Measurements from ENCODE around the gene LRRFIP1.

Gene LRRFIP1

DNA sequence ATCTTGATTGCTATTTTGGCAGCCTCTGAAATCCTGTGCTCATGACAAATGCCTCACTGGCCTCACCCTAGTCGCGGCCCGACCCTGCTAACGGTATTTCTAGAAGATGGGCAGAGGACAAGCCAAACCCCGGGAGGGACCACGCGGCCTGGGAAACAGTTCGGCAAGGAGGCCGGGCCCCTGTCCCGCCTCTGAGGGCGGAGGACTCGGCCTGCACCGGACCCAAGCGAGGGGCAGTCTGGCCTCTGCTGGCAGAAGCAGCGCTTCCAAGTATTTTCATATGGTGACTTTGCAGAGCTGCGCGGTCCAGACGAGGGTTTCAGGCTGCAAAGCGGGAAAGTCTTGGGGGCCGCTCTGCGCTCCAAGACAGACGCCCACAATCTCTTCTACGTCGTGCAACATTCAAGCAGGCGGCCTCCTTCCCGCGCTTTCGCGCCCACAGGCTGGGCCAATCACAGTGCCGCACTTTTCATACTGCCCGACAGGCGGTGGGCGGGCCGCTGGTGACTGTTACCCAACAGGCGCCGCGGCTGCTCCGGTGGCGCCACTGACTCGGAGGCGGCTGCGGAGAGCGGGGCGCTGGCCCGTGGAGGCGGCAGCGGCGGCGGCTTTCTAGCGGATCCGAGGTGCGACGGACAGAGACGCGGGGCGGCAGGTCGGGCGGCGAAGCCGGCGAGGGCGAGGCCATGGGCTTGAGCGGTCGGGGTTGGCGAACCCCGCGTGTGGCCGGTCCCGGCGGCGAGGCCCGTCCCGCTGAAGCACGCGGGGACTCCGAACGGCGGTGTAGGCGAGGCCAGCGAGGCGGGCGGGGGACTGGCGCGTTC is 171.1 kb downstream of the LRRFIP1 start, which contains the start of gene RBM44:
TSS of gene RBM44 (plus strand) at position 544 of the 824 bp plus-strand sequence. CDS start 14,831 bp downstream, outside the sequence.
- DNase-seq = no peak

DNA sequence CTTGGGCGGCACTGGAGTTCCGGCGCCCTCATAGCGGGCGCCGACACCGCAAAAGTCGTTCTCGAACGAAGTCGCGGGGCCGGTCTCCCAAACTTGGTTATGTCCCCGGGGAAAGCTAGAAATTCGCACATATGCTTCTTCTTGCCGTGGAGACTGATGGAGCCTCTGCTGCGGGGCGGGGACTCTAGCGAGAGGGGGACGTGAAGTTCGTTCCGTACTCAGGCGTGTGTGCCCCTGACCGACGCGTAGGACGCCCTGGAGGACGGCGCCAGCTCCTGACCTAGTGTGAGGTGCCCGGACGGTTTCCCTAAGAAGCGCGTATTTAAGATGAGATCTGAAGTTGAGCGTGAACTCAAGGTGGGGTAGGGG is 171.7 kb downstream of the LRRFIP1 start:
- DNase-seq = no peak

DNA sequence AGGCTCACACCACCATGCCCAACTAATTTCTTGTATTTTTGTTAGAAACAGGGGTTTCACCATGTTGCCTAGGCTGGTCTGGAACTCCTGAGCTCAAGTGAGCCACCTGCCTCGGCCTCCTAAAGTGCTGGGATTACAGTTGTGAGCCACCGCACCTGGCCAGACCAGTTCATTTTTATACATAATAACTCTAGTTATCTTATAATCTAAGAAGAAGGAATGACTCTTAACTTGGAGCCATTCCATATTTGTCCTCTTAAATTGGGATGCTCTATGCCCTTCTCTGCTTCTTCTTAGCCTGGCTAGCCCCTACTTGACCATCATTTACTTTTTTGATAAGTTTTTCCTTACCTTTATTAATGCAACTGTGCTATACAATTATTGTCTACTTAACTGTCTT is 174.1 kb downstream of the LRRFIP1 start:
- DNase-seq = no peak

DNA sequence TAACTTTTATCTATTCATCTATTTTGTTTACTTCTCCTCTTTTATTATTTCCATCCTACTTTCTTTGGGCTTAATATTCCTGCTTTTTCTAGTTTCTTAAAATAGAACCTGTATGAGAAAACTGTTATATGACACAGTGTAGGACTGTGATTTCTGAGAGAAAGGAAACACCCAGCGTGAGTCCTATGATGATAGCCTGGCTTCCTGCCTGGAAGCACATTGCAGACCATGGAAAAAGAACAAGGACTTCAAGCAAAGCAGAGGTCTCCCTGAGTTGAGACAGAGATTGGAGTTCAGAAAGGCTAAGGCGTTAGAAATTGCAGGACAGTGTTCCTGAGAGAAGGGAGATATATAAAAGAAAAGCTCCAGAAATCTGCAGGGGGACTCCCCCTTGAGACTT is 178.9 kb downstream of the LRRFIP1 start:
- DNase-seq = no peak

DNA sequence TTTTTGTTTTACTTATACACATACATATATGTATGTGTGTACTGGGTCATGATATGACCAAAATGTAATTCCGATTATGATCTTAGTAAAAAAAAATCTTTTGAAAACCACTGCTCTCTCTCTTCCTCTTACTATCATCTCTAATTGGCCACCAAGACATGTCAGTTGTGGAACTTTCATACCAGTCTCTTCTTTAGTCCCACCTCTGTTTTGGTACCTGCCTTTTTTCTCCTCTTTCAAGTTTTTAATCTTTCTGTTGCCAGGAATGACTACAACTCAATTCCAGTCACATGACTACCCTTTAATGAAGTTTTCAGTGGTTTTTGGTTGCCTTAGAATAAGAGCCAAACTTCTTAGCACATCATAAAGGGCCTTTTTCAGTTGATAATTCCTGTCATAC is 188.2 kb downstream of the LRRFIP1 start:
- no peak for DNase-seq

DNA sequence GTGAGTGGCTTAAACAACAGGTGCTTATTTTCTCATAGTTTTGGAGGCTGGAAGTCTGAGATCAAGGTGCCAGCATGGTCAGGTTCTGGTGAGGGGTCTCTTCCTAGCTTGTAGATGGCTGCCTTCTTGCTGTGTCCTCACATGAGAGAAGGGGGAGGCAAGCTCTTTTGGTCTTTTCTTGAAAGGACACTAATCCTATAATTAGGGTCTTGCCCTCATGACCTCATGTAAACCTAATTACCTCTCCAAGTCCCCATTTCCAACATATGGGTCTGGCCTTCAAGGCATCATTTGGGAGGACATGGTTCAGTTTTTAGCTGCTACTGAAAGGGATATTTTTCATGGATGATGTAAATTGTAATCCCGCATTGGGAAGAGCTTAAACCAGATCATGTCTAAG is 189.1 kb downstream of the LRRFIP1 start:
- DNase-seq = no peak

DNA sequence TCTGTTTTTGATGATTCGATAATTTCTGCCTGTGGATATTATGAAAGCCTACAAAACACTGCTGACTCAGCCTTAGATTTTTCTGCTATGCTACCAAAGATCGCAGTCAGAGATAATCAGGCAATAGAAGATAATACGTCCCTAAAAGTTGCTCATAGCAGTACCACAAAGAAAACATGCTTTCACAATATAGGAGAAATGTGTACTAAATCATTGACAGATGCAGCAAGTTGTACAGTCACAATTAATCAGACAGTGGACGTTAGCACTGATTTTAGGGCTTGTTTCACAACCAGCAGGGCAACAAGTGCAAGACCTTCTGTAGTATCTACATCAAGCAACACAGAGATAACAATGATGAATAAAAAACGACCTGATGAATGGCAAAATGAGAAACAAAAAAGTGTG is 190.7 kb downstream of the LRRFIP1 start:
- no peak for DNase-seq

DNA sequence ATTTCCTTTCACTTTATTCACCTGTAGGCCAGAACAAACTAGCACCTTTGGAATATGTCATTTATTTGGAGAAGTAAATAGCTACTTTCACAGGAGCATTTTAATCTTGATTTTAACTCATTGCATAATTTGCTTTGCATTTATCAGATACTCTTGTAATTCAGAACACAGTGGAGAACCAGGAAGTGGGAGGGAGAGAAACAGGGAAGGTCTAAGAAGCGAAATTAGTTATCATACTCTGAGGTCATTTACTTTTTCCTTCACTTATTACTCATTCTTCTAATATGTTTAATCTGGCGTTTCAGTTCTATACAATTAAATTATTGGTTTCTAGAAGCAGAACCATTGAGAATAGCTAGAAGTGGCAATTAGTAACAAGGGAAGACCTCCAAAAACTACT is 191.8 kb downstream of the LRRFIP1 start:
- DNase-seq = no peak

DNA sequence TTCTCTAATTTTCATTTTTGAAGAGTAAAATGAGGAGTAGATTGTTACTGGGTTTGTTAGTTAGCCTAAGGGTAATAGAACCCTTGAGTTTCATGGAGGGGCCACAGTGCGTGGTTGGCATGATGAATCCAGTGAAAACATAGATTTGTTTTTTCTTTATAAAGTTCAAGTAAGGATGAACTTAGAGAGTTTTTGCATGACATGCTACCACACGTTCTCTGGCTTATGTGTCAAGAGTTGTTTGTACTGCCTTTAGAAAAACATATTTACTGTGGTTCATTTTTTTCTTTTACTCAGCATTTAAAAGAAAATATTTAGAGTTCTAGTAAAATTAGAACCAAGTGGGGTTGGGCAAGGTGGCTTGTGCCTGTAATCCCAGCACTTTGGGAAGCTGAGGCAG is 193.0 kb downstream of the LRRFIP1 start:
- no peak for DNase-seq

DNA sequence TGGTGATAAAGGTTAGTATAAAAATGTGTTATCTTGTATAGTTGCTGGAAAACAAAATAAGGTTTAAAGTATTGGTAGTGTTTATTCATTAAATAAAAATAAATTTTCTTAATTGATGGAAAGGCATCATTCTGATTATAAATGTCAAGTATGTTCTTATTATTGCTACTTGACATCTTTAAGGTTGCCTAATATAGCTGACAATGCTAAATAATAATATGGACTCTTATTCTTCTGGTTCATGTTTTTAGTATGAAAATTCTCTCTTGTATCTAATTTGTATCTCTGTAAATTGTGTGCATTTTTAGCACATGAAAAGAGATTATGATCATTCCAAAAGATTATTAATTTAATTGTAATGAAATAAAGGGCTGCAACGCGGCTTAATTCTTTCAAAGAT is 196.2 kb downstream of the LRRFIP1 start:
- DNase-seq = no peak

DNA sequence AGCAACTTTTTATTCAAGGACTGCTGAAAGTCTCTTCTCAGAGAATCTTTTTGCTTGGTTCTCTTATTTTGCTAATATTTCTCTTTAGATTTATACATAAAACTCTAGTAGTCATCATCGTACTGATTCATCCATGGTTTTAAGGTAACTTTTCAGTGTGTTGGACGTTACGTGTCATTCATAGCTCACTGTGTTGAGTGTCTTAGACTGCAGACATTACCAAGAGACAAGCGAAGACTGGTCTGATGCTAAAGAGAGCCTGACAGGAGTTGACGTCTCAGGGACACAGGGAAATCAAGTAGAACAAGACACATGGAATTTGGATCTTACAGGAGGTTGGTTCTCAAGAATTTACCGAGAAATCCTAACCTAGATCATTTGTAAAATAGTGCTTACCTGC is 196.7 kb downstream of the LRRFIP1 start:
- DNase-seq = no peak

DNA sequence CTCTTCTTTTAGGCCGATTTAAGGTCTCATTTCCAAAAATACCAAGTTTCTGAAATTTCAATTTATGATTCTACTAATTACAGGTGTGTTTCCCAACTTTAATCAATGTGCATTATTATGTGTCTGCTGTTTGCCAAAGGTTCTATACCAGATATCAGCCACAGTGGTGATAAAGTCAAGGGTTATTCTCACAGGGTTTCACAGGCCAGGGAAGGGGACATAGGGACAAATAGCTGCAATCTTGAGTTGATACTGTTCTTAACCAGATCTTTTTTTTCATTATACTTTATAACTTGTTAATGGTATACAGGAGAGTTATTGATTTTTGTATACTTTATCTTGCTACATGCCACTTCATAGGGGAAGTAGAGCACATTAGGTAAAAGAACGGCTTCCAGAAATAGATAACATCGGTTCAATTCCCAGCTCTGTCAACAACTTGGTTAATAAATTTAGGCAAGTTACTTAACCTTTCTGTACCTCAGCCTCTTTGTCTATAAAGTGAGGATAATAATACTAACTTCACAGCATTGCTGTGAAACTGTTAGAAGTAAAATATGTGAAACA is 200.1 kb downstream of the LRRFIP1 start:
- DNase-seq = no peak
